Fibroblast of mammary gland (primary cell): ENCODE results near the gene CADM4.

ENCODE experiments used
- DNase-seq: peaks from one replicate; pipeline ENCODE4 v3.0.0-alpha.2; 2010; ENCODE audit warnings: low read depth
- H3K4me3 ChIP-seq: 2 replicates; pipeline ENCODE4 v1.5.1; 2011; ENCODE audit warnings: low read depth, mild to moderate bottlenecking, low read length, moderate library complexity; ENCODE audit not compliant: control insufficient read depth
- TF ChIP-seq, protein P1 (sequence below): conservative IDR thresholded peaks from 2 replicates; pipeline ENCODE4 v1.5.1; 2011; ENCODE audit warnings: low read depth, low read length, inconsistent platforms; ENCODE audit not compliant: control insufficient read depth, insufficient read depth

CADM4 gene

DNA sequence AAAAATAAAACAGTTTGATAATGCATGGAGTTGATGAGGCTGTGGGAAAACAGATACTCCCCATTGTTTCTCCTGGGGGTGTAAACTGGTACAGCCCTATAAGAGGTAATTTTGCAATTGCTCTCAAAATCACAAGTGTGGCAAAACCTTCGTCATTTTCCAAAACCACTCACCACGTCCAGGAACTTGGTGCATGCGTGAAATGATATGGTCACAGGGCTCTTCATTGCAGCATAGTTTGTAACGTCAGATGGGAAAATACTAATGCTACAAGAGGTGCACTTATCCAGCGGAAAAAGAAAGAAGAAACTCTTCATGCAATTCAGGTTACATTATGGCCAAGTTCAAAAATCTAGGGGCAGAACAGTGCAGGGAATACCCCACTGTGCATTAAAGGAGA, 42.2 kb upstream of the CADM4 start:
- TF ChIP-seq, protein P1, sequence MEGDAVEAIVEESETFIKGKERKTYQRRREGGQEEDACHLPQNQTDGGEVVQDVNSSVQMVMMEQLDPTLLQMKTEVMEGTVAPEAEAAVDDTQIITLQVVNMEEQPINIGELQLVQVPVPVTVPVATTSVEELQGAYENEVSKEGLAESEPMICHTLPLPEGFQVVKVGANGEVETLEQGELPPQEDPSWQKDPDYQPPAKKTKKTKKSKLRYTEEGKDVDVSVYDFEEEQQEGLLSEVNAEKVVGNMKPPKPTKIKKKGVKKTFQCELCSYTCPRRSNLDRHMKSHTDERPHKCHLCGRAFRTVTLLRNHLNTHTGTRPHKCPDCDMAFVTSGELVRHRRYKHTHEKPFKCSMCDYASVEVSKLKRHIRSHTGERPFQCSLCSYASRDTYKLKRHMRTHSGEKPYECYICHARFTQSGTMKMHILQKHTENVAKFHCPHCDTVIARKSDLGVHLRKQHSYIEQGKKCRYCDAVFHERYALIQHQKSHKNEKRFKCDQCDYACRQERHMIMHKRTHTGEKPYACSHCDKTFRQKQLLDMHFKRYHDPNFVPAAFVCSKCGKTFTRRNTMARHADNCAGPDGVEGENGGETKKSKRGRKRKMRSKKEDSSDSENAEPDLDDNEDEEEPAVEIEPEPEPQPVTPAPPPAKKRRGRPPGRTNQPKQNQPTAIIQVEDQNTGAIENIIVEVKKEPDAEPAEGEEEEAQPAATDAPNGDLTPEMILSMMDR, result no peak
- DNase-seq, result no peak
- H3K4me3 ChIP-seq, result no peak overlapping the region

DNA sequence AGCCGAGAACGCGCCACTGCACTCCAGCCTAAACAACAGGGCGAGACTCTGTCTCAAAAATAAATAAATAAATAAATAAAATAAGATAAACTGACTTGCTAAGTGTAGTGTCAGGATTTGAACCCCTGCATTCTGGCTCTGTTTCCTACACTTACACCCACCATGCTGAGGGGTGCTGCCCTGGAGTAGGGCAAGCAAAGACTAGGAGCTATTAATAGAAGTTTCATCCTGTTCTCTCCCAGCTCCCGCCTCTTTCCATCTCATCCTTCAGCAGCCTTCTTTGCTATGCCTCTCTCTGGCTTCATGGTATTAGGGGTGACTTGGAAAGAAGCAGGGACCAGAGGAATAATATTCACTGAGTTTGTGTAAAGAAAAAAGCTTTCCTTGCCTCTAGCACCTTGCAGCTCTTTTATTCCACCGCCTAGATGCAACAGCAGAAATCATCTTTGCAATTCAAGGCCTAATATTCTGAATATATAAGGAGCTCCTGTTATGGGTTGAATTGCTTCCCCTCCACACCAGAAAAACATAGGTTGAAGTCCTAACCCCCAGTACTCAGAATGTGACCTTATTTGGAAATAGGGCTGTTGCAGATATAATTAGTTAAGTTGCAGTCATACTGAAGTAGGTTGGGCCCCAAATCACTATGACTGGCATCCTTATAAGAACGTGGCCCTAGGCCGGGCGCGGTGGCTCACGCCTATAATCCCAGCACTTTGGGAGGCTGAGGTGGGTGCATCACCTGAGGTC, 39.0 kb upstream of the CADM4 start:
- TF ChIP-seq, protein P1, result no peak
- DNase-seq, result no peak
- H3K4me3 ChIP-seq, result no peak overlapping the region

DNA sequence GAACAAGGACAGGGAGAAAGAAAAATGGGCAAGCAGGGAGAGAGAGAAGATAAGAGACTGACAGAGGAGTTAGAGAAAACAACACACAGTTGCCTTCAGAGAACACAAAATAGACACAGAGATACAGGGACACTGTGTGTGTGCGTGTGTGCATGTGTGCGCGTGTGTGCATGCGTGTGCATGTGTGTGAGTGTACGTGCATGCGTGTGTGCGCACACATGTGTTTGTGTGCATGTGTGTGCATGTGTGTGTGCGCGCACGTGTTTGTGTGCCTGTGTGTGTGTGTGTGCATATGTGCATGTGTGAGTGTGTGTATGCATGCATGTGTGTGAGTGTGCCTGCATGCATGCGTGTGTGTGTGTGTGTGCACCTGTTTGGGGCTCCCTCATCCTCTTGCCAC, 36.3 kb upstream of the CADM4 start:
- DNase-seq, result no peak
- no peak overlapping the region for H3K4me3 ChIP-seq

DNA sequence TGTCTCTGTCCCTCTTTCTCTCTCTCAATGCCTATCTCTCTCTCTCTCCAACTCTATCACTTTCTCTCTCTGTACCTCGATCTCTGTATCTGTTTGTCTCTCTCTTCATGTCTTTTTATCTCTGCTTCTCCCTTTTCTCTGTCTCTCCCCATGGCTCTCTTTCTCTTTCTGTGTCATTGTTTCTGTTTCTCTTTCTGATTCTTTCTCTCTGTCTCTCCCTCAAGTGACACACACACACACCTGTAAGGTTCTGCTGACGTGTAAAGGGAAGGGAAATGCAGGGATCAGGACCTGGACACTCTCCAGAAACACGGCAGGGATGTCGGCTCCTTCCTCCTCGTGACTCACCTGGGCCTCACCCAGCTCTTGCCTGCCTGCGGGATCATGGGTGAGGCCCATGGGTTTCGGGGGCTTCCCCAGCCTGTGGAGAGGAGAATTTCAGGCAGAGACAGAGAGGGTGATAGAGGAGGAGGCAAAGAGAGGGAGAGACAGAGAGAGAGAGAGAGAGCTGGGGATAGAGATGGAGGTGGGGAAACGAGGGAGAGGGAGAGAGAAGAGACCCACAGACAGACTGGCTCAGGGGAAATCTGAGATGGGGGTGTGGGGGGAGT, 35.7 kb upstream of the CADM4 start:
- TF ChIP-seq, protein P1, result no peak
- DNase-seq, result peak; percentile 61
- no peak overlapping the region for H3K4me3 ChIP-seq

More for the DNA sequence above, 36.3 kb upstream of the CADM4 start:
- TF ChIP-seq, protein P1, result no peak

DNA sequence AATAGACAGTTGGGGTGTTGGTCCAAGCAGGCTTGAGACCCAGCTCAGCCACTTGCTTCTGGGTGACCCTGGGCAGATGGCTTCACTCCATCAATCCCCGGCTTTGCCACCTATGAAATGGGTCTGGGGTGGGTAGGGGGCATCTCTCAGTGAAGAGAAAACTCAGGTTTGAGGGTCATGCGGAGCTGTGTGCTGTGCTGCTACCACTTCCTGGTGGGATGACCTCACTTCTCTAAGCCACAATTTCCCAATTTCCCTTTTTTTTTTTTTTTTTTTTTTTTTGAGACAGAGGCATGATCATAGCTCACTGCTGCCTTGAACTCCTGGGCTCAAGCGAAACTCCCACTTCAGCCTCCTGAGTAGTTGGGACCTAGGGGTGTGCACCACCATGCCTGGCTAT, 34.9 kb upstream of the CADM4 start:
- peak; percentile 61 for DNase-seq
- H3K4me3 ChIP-seq, result no peak overlapping the region

DNA sequence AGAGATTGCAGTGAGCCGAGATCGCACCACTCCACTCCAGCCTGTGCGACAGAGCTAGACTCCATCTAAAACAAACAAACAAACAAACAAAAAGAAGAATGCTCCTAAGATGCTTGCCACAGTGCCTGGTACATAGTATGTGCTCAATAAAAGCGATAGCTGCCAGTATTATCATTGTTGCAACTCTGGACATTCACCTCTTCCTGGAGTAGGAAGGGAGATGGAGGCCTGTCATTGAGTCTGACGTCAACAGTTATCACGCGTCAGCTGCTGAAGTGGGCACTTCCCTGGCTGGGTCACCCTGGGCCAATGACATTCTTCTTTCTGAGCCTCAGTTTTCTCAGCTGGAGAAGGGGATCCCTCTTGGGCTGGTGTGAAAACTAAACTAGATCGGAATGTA, 34.5 kb upstream of the CADM4 start:
- no peak overlapping the region for H3K4me3 ChIP-seq
- TF ChIP-seq, protein P1, result no peak
- no peak for DNase-seq

More for the DNA sequence above, 34.9 kb upstream of the CADM4 start:
- TF ChIP-seq, protein P1, result no peak
